Stimulated activated CD4-positive, alpha-beta T cell treated with anti-CD3 and anti-CD28 coated beads, TNF-alpha, amount 100 ng/mL, for 48 hours (primary cell): ENCODE data around the gene SBF2.
"Not testable (repeated sequence)": the region's sequence is repeated elsewhere in the genome, so short reads cannot be mapped to it uniquely, and the experiment has no call there.

ENCODE experiments used
- DNase-seq, 3 donors: peaks; one replicate each; pipeline ENCODE4 v3.0.0-alpha.2; 2020; ENCODE audit warnings: low read depth in 3 of 3

SBF2 gene

GRCh38 chr11:10066441-10066840 lies 227.6 kb downstream of the SBF2 start:
- no peak for DNase-seq

- DNase-seq = no peak
Measured at GRCh38 chr11:10064828-10065227, 229.2 kb downstream of the SBF2 start.

- no peak for DNase-seq
Measured at GRCh38 chr11:10058356-10058755, 235.7 kb downstream of the SBF2 start.

- no peak for DNase-seq
Measured at GRCh38 chr11:10051868-10052586, 242.0 kb downstream of the SBF2 start.

- DNase-seq = no peak
Measured at GRCh38 chr11:10050561-10050960, 243.5 kb downstream of the SBF2 start.

GRCh38 chr11:10049756-10050155 lies 244.3 kb downstream of the SBF2 start:
- no peak for DNase-seq

GRCh38 chr11:10048350-10048749 lies 245.7 kb downstream of the SBF2 start:
- DNase-seq = no peak

- no peak for DNase-seq
Measured at GRCh38 chr11:10044618-10045017, 249.4 kb downstream of the SBF2 start.

- DNase-seq = no peak
Measured at GRCh38 chr11:10042699-10043098, 251.3 kb downstream of the SBF2 start.

- no peak for DNase-seq
Measured at GRCh38 chr11:10041748-10042446, 252.1 kb downstream of the SBF2 start.

GRCh38 chr11:10041332-10041731 lies 252.7 kb downstream of the SBF2 start:
- DNase-seq = no peak

GRCh38 chr11:10038521-10039302 lies 255.3 kb downstream of the SBF2 start:
- DNase-seq = no peak

GRCh38 chr11:10035932-10036331 lies 258.1 kb downstream of the SBF2 start:
- DNase-seq = not testable (repeated sequence)

- DNase-seq = no peak
Measured at GRCh38 chr11:10032935-10033334, 261.1 kb downstream of the SBF2 start.

GRCh38 chr11:10030122-10030490 lies 263.9 kb downstream of the SBF2 start:
- no peak for DNase-seq

GRCh38 chr11:10029386-10030121 lies 264.5 kb downstream of the SBF2 start:
- no peak for DNase-seq

GRCh38 chr11:10026514-10026913 lies 267.5 kb downstream of the SBF2 start:
- DNase-seq = no peak

- no peak for DNase-seq
Measured at GRCh38 chr11:10023212-10023611, 270.8 kb downstream of the SBF2 start.

- DNase-seq = no peak
Measured at GRCh38 chr11:10022764-10023163, 271.3 kb downstream of the SBF2 start.

- no peak for DNase-seq
Measured at GRCh38 chr11:10021563-10021962, 272.5 kb downstream of the SBF2 start.

GRCh38 chr11:10019906-10020682 lies 273.9 kb downstream of the SBF2 start:
- DNase-seq = no peak
